Nephron progenitor cell (in vitro differentiated cells): Measurements from ENCODE around the gene REEP1.
A peak's percentile ranks its signal among the peaks of the same experiment; 100 is the strongest.

ENCODE experiments used
- DNase-seq: peaks from one replicate; pipeline ENCODE4 v3.0.0; 2021
- H3K27ac Mint-ChIP-seq: 2 replicates; pipeline ENCODE4 v1.8.0; 2021; ENCODE audit warnings: mild to moderate bottlenecking, moderate library complexity, mixed read lengths
- H3K27me3 Mint-ChIP-seq: 2 replicates; pipeline ENCODE4 v1.8.0; 2021; ENCODE audit warnings: mild to moderate bottlenecking, low read depth, mixed read lengths; ENCODE audit not compliant: poor library complexity
- H3K36me3 Mint-ChIP-seq: 2 replicates; pipeline ENCODE4 v1.8.0; 2021; ENCODE audit warnings: low read depth, mixed read lengths
- H3K4me1 Mint-ChIP-seq: 2 replicates; pipeline ENCODE4 v1.8.0; 2021; ENCODE audit warnings: mixed read lengths
- H3K4me3 Mint-ChIP-seq: 2 replicates; pipeline ENCODE4 v1.8.0; 2021; ENCODE audit warnings: mild to moderate bottlenecking, moderate library complexity, mixed read lengths
- H3K9me3 Mint-ChIP-seq: 2 replicates; pipeline ENCODE4 v1.8.0; 2021; ENCODE audit warnings: mild to moderate bottlenecking, moderate library complexity, mixed read lengths
- TF ChIP-seq, protein P1 (sequence below): fragments of 200-600 bp; sonication (generic); IDR thresholded peaks from 2 replicates; pipeline ENCODE4 v1.5.0; 2021; ENCODE audit warnings: antibody characterized with exemption

REEP1 gene

GRCh38 chr2:86195808-86196387 lies 141.5 kb downstream of the REEP1 start:
- Mint-ChIP-seq H3K4me3 (peak overlapping the region; percentile 91), H3K9me3 (peaks cover 4% of the 10 kb centered on the region), H3K27ac (peak overlapping the region; percentile 99), H3K36me3 (peaks cover 5% of the 10 kb centered on the region), H3K27me3 (peaks cover 5% of the 10 kb centered on the region), H3K4me1 (peaks cover 57% of the 10 kb centered on the region)
- no peak for DNase-seq
- TF ChIP-seq, protein P1, sequence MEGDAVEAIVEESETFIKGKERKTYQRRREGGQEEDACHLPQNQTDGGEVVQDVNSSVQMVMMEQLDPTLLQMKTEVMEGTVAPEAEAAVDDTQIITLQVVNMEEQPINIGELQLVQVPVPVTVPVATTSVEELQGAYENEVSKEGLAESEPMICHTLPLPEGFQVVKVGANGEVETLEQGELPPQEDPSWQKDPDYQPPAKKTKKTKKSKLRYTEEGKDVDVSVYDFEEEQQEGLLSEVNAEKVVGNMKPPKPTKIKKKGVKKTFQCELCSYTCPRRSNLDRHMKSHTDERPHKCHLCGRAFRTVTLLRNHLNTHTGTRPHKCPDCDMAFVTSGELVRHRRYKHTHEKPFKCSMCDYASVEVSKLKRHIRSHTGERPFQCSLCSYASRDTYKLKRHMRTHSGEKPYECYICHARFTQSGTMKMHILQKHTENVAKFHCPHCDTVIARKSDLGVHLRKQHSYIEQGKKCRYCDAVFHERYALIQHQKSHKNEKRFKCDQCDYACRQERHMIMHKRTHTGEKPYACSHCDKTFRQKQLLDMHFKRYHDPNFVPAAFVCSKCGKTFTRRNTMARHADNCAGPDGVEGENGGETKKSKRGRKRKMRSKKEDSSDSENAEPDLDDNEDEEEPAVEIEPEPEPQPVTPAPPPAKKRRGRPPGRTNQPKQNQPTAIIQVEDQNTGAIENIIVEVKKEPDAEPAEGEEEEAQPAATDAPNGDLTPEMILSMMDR = no peak

GRCh38 chr2:86195055-86195807 lies 142.2 kb downstream of the REEP1 start, which contains the start of gene IMMT:
Gene IMMT (minus strand): TSS chr2:86195462. CDS start chr2:86195382, 80 bp downstream.
- peaks cover 9% of the 10 kb centered on the region for H3K36me3 Mint-ChIP-seq
- DNase-seq = peak; percentile 95
- peaks cover 50% of the 10 kb centered on the region for H3K4me1 Mint-ChIP-seq
- peaks cover 4% of the 10 kb centered on the region for H3K9me3 Mint-ChIP-seq
- peaks cover 5% of the 10 kb centered on the region for H3K27me3 Mint-ChIP-seq
- H3K4me3 Mint-ChIP-seq = peak within 1 kb of the TSS; percentile 91
- TF ChIP-seq, protein P1 = no peak
- H3K27ac Mint-ChIP-seq = peak within 1 kb of the TSS; percentile 99

DNA sequence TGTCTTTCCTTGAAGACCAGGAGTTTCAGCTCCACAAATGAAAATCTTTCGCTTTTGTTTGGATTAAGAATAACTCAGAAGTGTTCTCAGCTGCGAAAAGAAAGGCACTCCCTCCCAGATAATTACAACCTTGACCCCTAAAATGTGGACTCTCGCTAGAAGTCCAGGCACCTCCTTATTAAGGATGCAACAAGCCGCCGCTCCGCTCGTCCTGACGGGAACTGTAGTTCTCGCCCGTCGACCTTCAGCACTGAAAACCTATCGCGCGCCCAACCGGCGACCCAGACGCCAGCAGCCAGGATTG lies 142.7 kb downstream of the REEP1 start:
- Mint-ChIP-seq H3K9me3 (peaks cover 4% of the 10 kb centered on the region), H3K4me1 (peaks cover 47% of the 10 kb centered on the region), H3K27ac (peak overlapping the region; percentile 99), H3K4me3 (peak overlapping the region; percentile 91), H3K36me3 (peaks cover 14% of the 10 kb centered on the region), H3K27me3 (peaks cover 5% of the 10 kb centered on the region)
- TF ChIP-seq, protein P1 = no peak
- no peak for DNase-seq

DNA sequence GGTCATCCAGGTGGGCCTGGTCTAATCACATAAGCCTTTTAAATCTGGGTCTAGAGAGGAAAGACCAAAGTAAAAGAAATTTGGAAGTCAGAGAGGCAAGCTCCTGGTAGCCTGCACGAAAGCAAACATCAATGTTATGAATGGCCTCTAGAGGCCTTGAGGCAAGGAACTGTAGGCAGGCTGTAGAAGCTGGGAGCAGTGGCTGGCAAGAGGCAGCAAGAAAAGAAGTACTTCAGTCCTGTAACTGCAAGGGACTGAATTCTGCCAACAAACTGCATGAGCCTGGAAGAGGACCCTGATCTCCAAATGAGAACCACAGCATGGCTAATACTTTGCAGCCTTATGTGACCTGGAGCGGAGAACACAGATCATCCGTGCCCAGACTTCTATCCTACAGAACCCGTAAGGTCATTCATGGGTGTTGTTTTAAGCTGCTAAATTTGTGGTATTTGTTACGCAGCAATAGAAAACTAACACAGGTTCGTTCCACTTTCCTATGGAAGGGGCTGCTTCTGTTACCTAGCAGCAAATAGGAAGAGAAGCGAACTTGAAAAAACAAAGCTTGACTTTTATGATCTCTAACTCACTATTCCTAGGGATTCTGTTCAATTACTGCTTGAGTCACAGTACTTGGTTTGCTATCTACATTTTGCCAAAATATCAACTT lies 143.4 kb downstream of the REEP1 start:
- Mint-ChIP-seq H3K27me3 (no peaks in the 10 kb centered on the region), H3K4me1 (peaks cover 42% of the 10 kb centered on the region), H3K36me3 (peaks cover 19% of the 10 kb centered on the region), H3K9me3 (no peaks in the 10 kb centered on the region), H3K4me3 (peak overlapping the region; percentile 91), H3K27ac (no peak overlapping the region)
- TF ChIP-seq, protein P1 = no peak
- no peak for DNase-seq

GRCh38 chr2:86189782-86190416 lies 147.5 kb downstream of the REEP1 start:
- no peak overlapping the region for H3K27ac Mint-ChIP-seq
- no peaks in the 10 kb centered on the region for H3K9me3 Mint-ChIP-seq
- no peaks in the 10 kb centered on the region for H3K27me3 Mint-ChIP-seq
- TF ChIP-seq, protein P1 = no peak
- no peak overlapping the region for H3K4me3 Mint-ChIP-seq
- H3K4me1 Mint-ChIP-seq = peaks cover 50% of the 10 kb centered on the region
- H3K36me3 Mint-ChIP-seq = peaks cover 29% of the 10 kb centered on the region
- no peak for DNase-seq
